Erythroblast (primary cell): ENCODE measurements around the gene CCM2.

ENCODE experiments used
- GATA1 ChIP-seq: IDR thresholded peaks from 2 replicates; pipeline ENCODE4 v1.6.1; 2011; ENCODE audit warnings: low read depth, mild to moderate bottlenecking, control low read depth, low read length, moderate library complexity
- POLR2A ChIP-seq: IDR thresholded peaks from 2 replicates; pipeline ENCODE4 v1.6.1; 2011; ENCODE audit warnings: mild to moderate bottlenecking, low read length

- TF ChIP-seq POLR2A (no peak), GATA1 (no peak)
Observed at GRCh38 chr7:45020915-45021314, 20.9 kb downstream of the CCM2 start.
